ENCODE results near the gene MPV17.
A peak's percentile ranks its signal among the peaks of the same experiment; 100 is the strongest.
"Not testable (repeated sequence)": the region's sequence is repeated elsewhere in the genome, so short reads cannot be mapped to it uniquely, and the experiment has no call there.

MPV17 gene, protein sequence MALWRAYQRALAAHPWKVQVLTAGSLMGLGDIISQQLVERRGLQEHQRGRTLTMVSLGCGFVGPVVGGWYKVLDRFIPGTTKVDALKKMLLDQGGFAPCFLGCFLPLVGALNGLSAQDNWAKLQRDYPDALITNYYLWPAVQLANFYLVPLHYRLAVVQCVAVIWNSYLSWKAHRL

GRCh38 chr2:27322766-27323595 is at the start of gene MPV17:
Gene MPV17, minus strand, starts transcription at chr2:27323097. Its CDS starts 580 bp downstream, at chr2:27322517.
- DNase-seq, result peak; percentile 81

- DNase-seq, result peak; percentile 8
These were observed 48.1 kb upstream of the MPV17 start for GRCh38 chr2:27370816-27371620.

DNA sequence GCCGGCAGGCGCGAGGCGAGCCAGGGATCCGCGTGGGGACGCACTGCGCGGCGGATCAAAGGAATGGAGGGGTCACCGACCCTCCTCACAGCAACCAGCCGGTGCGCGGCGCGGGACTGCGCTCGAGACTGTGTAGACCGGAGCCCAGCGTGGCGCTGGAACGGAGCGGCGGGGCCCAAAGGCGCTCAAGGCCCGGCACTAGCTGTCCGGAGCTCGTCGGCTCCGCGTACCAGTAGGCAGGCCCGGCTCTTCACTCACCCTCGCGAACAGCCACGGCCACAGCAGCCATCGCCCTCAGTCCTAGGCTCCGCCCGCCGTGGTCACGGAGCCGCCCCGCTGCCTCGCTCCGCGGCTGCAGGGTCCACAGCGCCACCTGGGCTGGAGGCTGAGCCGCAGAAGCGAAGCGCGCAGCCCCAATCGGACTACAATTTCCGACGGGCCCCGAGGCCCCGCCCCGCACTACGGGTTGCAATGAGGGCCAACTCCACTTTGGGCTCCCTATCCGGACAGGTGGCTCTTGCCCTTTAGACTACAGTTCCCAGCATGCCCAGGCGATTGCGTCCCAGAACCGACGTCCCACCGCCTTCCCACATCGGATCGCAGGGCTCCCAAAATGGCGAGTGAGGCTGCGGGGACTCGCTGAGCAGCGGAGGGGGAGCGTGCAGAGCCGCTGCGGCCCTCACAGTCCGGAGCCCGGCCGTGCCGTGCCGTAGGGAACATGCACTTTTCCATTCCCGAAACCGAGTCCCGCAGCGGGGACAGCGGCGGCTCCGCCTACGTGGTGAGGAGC is 47.3 kb upstream of the MPV17 start, which contains the start of the genes EIF2B4 and SNX17:
Gene EIF2B4, minus strand, starts transcription at position 313 of the 790 bp plus-strand sequence. Its CDS starts 24 bp downstream, at position 289.
Gene SNX17, plus strand, starts transcription at position 591 of the 790 bp plus-strand sequence. Its CDS starts 128 bp downstream, at position 719.
- DNase-seq, result peak; percentile 99

DNA sequence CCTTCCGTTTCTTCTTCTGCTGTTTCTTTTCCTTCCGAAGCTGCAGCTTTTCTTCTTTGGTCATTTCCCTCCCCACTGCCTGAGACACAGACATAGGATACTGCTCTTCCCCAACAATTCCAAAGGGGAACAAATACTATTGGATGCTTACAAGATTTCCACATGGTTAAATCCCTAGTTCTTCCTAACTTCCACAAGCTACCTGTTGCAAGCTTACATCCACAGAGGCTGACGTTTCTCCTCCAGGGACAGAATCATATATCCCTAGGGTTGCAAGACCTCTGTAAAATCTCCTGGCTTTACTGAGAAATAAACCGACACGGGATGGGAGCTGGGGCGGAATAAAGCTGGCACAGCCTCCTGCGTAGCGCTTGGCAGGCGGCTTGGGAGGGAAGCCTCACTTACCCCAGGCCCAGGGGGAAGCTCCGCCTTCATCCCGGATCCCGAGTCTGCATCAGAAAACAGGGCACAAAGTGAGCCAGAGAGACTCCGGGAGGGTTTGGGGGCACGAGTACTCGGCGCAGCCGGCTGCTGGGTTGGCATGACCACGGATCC is 46.7 kb upstream of the MPV17 start:
- DNase-seq, result no peak

DNA sequence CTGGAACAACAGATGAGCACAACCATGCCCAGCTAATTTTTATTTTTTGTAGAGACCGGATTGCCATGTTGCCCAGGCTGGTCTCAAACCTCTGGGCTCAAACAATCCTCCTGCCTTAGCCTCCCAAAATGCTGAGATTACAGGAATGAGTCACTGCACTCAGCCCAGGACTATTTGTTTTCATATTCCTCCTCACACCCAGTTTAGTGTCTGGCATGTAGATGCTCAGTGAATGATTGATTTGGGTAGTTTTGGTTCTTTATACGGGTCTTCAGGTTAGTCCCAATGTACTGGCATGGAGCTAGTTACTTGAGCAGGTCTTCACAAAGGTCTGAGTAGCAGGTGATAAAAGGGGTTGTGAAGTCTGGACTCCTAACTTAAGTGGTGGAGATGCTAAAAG is 41.0 kb upstream of the MPV17 start:
- no peak for DNase-seq

GRCh38 chr2:27362678-27363420 is 40.0 kb upstream of the MPV17 start:
- DNase-seq, result no peak

- peak; percentile 87 for DNase-seq
These were observed 33.7 kb upstream of the MPV17 start, which contains the start of gene GTF3C2 for GRCh38 chr2:27356382-27357181. Gene GTF3C2, minus strand, starts transcription at chr2:27356764. Its CDS starts 13,210 bp downstream, at chr2:27343554.

GRCh38 chr2:27356056-27356381 is 33.1 kb upstream of the MPV17 start:
- DNase-seq, result no peak

- no peak for DNase-seq
These were observed 31.7 kb upstream of the MPV17 start for GRCh38 chr2:27354597-27354927.

GRCh38 chr2:27353762-27354596 is 31.1 kb upstream of the MPV17 start:
- DNase-seq, result no peak

- not testable (repeated sequence) for DNase-seq
These were observed 30.5 kb upstream of the MPV17 start for GRCh38 chr2:27353386-27353761.

GRCh38 chr2:27351802-27352598 is 29.1 kb upstream of the MPV17 start:
- DNase-seq, result no peak

DNA sequence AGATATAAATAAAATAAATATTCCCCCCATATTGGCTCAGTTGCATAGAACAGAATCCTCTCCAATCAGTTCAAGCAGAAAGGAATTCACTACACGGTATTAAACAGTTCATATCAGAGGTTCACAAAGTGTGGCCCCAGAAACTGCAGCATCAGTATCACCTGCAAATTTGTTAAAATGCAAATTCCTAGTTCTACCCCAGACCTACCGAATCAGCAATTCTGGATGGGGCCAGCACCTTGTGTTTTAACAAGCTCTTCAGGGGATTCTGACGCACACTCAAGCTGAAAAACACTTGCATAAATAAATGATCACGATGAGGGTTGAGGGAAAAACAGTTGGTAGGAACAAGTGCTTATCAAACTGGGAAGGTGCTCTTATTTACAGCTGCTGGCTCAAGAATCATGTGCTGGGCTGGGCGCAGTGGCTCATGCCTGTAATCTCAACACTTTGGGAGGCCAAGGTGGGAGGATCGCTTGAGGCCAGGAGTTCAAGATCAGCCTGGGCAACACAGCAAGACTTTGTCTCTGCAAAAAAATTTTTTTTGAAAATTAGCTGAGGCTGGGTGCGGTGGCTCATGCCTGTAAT is 27.3 kb upstream of the MPV17 start:
- DNase-seq, result no peak

GRCh38 chr2:27347641-27348040 is 24.7 kb upstream of the MPV17 start:
- DNase-seq, result no peak

DNA sequence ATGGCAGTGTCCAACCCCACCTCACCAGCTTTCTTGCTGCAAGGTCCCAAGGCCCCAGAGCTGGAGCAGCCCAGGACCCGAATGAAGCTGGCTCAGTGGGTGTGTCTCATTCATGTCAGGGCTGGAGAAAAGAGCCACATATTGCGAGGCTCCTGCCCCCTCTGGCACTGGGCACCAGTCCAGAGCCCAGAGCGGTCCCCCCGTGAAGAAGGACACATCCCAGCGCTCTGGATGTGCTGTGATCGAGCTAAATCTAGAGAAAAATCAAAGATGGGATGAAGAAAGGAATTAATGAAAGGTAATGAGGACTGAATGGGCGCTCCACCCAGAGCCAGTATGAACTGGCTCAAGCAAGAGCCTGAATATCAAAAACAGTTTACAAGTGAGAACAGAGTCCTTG is 13.3 kb upstream of the MPV17 start:
- no peak for DNase-seq

DNA sequence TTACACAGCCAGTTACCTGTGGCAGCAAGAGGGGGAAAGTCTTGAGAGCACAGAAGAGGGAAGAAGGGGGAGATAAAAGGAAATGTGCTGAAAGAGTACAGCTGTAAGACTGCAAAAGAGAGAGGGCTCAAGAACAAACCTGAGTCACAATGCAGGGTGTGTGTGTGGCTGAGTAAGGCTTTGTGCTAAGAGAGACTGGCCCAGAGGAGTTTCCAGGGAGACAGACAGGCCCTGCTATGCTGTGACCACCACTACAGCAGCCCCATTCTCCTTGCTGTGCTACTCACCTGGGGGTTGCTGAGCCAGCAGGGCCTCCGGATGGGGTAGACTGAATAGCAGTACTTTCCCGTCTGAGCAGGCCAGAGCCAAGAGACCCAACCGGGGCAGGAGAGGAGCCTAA is 12.4 kb upstream of the MPV17 start:
- no peak for DNase-seq

GRCh38 chr2:27324720-27325119 is 1.8 kb upstream of the MPV17 start:
- no peak for DNase-seq

- DNase-seq, result no peak
These were observed 844 bp upstream of the MPV17 start for GRCh38 chr2:27323596-27324285.
